Activated T-helper 2 cell treated with anti-CD3 and anti-CD28 coated beads, Interferon-gamma antibody, Interleukin-2, Interleukin-4, amounts not matched to agents 10 μg/mL and 5 μg/mL and 100 μg/mL, durations not matched to agents 14 hours and 24 hours and 36 hours (primary cell): ENCODE measurements around the gene COL4A1. TPM values are rescaled to one million over a fixed set of nuclear protein-coding genes. Genes with fewer than 3 reads are reported as not detected.

Source experiments
- DNase-seq: peaks from one replicate; pipeline ENCODE4 v3.0.0; 2021; ENCODE audit warnings: low spot score
- H3K27ac Mint-ChIP-seq: one replicate; pipeline ENCODE4 v1.8.0; 2021; ENCODE audit warnings: mixed read lengths
- H3K27me3 Mint-ChIP-seq: one replicate; pipeline ENCODE4 v1.8.0; 2021; ENCODE audit warnings: low read depth, mixed read lengths
- H3K36me3 Mint-ChIP-seq: one replicate; pipeline ENCODE4 v1.8.0; 2021; ENCODE audit warnings: low read depth, mixed read lengths
- H3K4me1 Mint-ChIP-seq: one replicate; pipeline ENCODE4 v1.8.0; 2021; ENCODE audit warnings: low read depth, mixed read lengths
- H3K4me3 Mint-ChIP-seq: one replicate; pipeline ENCODE4 v1.8.0; 2021; ENCODE audit warnings: low read depth, mild to moderate bottlenecking, moderate library complexity, mixed read lengths
- H3K9me3 Mint-ChIP-seq: one replicate; pipeline ENCODE4 v1.8.0; 2021; ENCODE audit warnings: mixed read lengths
- intact Hi-C: fragments of 100-400 bp; cut with micrococcal nuclease; formaldehyde crosslinking; loops from one replicate; pipeline ENCODE4 v1.15.1; 2023
- total RNA-seq: library from RNA; stranded (reverse); gene quantifications from 2 replicates; pipeline ENCODE4 v1.2.3, GENCODE V29; 2022

COL4A1 gene
- total RNA-seq: not detected in 2 replicates

GRCh38 chr13:110306960-110307766 lies at the start of gene COL4A1, which contains the start of gene COL4A2:
TSS of gene COL4A1 (minus strand) at chr13:110307157. CDS start at chr13:110307027, 130 bp downstream.
TSS of gene COL4A2 (plus strand) at chr13:110307284. CDS start at chr13:110307904, 620 bp downstream.
- intact Hi-C loops: loop anchor here (5.0 kb wide), 1 partner anchor 1750 kb away; no protein-coding TSS in a partner anchor
- Mint-ChIP-seq H3K4me1 (peaks cover 2% of the 10 kb centered on the region), H3K27ac (no peak within 1 kb of the TSS), H3K9me3 (no peaks in the 10 kb centered on the region), H3K4me3 (no peak within 1 kb of the TSS), H3K27me3 (peaks cover 69% of the 10 kb centered on the region), H3K36me3 (no peaks in the 10 kb centered on the region)
- no peak for DNase-seq

- DNase-seq: no peak
- H3K4me3 Mint-ChIP-seq: no peak overlapping the region
- H3K27me3 Mint-ChIP-seq: peaks cover 1% of the 10 kb centered on the region
- H3K4me1 Mint-ChIP-seq: no peaks in the 10 kb centered on the region
- H3K36me3 Mint-ChIP-seq: no peaks in the 10 kb centered on the region
- H3K9me3 Mint-ChIP-seq: no peaks in the 10 kb centered on the region
- no peak overlapping the region for H3K27ac Mint-ChIP-seq
- intact Hi-C loops: no loop called here
Measured at GRCh38 chr13:110356362-110356761, 49.4 kb upstream of the COL4A1 start.

GRCh38 chr13:110354715-110355473 lies 47.9 kb upstream of the COL4A1 start:
- H3K27me3 Mint-ChIP-seq: no peaks in the 10 kb centered on the region
- no peak overlapping the region for H3K4me3 Mint-ChIP-seq
- no peaks in the 10 kb centered on the region for H3K36me3 Mint-ChIP-seq
- H3K4me1 Mint-ChIP-seq: no peaks in the 10 kb centered on the region
- H3K27ac Mint-ChIP-seq: no peak overlapping the region
- H3K9me3 Mint-ChIP-seq: no peaks in the 10 kb centered on the region
- no peak for DNase-seq
- intact Hi-C loops: no loop called here

GRCh38 chr13:110354123-110354627 lies 47.2 kb upstream of the COL4A1 start:
- Mint-ChIP-seq H3K36me3 (no peaks in the 10 kb centered on the region), H3K9me3 (no peaks in the 10 kb centered on the region), H3K4me3 (no peak overlapping the region), H3K4me1 (no peaks in the 10 kb centered on the region), H3K27ac (no peak overlapping the region), H3K27me3 (no peaks in the 10 kb centered on the region)
- no peak for DNase-seq
- intact Hi-C loops: no loop called here

- Mint-ChIP-seq H3K27ac (no peak overlapping the region), H3K4me1 (no peaks in the 10 kb centered on the region), H3K27me3 (peaks cover 3% of the 10 kb centered on the region), H3K36me3 (no peaks in the 10 kb centered on the region), H3K9me3 (no peaks in the 10 kb centered on the region), H3K4me3 (no peak overlapping the region)
- no peak for DNase-seq
- intact Hi-C loops: no loop called here
Measured at GRCh38 chr13:110353339-110353977, 46.5 kb upstream of the COL4A1 start.

GRCh38 chr13:110352735-110353134 lies 45.8 kb upstream of the COL4A1 start:
- H3K27me3 Mint-ChIP-seq: peaks cover 7% of the 10 kb centered on the region
- H3K4me1 Mint-ChIP-seq: no peaks in the 10 kb centered on the region
- no peaks in the 10 kb centered on the region for H3K9me3 Mint-ChIP-seq
- DNase-seq: no peak
- H3K27ac Mint-ChIP-seq: no peak overlapping the region
- intact Hi-C loops: no loop called here
- no peaks in the 10 kb centered on the region for H3K36me3 Mint-ChIP-seq
- H3K4me3 Mint-ChIP-seq: no peak overlapping the region

- H3K27me3 Mint-ChIP-seq: peaks cover 7% of the 10 kb centered on the region
- intact Hi-C loops: no loop called here
- H3K4me1 Mint-ChIP-seq: no peaks in the 10 kb centered on the region
- DNase-seq: no peak
- no peak overlapping the region for H3K27ac Mint-ChIP-seq
- H3K4me3 Mint-ChIP-seq: no peak overlapping the region
- H3K9me3 Mint-ChIP-seq: no peaks in the 10 kb centered on the region
- H3K36me3 Mint-ChIP-seq: no peaks in the 10 kb centered on the region
Measured at GRCh38 chr13:110351636-110352420, 44.9 kb upstream of the COL4A1 start.

GRCh38 chr13:110350509-110350908 lies 43.6 kb upstream of the COL4A1 start:
- Mint-ChIP-seq H3K4me1 (no peaks in the 10 kb centered on the region), H3K9me3 (no peaks in the 10 kb centered on the region), H3K4me3 (no peak overlapping the region), H3K27ac (no peak overlapping the region), H3K36me3 (no peaks in the 10 kb centered on the region), H3K27me3 (peaks cover 7% of the 10 kb centered on the region)
- DNase-seq: no peak
- intact Hi-C loops: no loop called here

GRCh38 chr13:110350049-110350448 lies 43.1 kb upstream of the COL4A1 start:
- Mint-ChIP-seq H3K4me1 (no peaks in the 10 kb centered on the region), H3K4me3 (no peak overlapping the region), H3K9me3 (no peaks in the 10 kb centered on the region), H3K36me3 (no peaks in the 10 kb centered on the region), H3K27ac (no peak overlapping the region), H3K27me3 (peaks cover 7% of the 10 kb centered on the region)
- DNase-seq: no peak
- intact Hi-C loops: no loop called here

GRCh38 chr13:110349239-110349638 lies 42.3 kb upstream of the COL4A1 start:
- no peak overlapping the region for H3K4me3 Mint-ChIP-seq
- H3K4me1 Mint-ChIP-seq: no peaks in the 10 kb centered on the region
- no peak for DNase-seq
- intact Hi-C loops: loop anchor here (10.0 kb wide), 1 partner anchor 66 kb away; no protein-coding TSS in a partner anchor
- H3K27me3 Mint-ChIP-seq: peaks cover 7% of the 10 kb centered on the region
- no peaks in the 10 kb centered on the region for H3K9me3 Mint-ChIP-seq
- no peak overlapping the region for H3K27ac Mint-ChIP-seq
- H3K36me3 Mint-ChIP-seq: no peaks in the 10 kb centered on the region

GRCh38 chr13:110348309-110349105 lies 41.5 kb upstream of the COL4A1 start:
- H3K27me3 Mint-ChIP-seq: peaks cover 10% of the 10 kb centered on the region
- no peak for DNase-seq
- no peak overlapping the region for H3K4me3 Mint-ChIP-seq
- no peaks in the 10 kb centered on the region for H3K36me3 Mint-ChIP-seq
- no peaks in the 10 kb centered on the region for H3K4me1 Mint-ChIP-seq
- no peak overlapping the region for H3K27ac Mint-ChIP-seq
- H3K9me3 Mint-ChIP-seq: no peaks in the 10 kb centered on the region
- intact Hi-C loops: loop anchor here (10.0 kb wide), 1 partner anchor 66 kb away; no protein-coding TSS in a partner anchor
